Neural crest cell (in vitro differentiated cells): ENCODE data around the gene PCID2. TPM values are rescaled to one million over a fixed set of nuclear protein-coding genes. Genes with fewer than 3 reads are reported as not detected.

Source experiments
- DNase-seq: peaks from one replicate; pipeline ENCODE4 v3.0.0; 2021; ENCODE audit warnings: low read depth, mixed read lengths, low spot score
- H3K27ac Mint-ChIP-seq: one replicate; pipeline ENCODE4 v1.8.0; 2021; ENCODE audit warnings: mild to moderate bottlenecking, mixed read lengths; ENCODE audit not compliant: unreplicated experiment
- H3K27me3 Mint-ChIP-seq: 2 replicates; pipeline ENCODE4 v1.8.0; 2021; ENCODE audit warnings: low read depth, mild to moderate bottlenecking, mixed read lengths
- H3K36me3 Mint-ChIP-seq: 2 replicates; pipeline ENCODE4 v1.8.0; 2021; ENCODE audit warnings: low read depth, mild to moderate bottlenecking, mixed read lengths
- H3K4me1 Mint-ChIP-seq: 2 replicates; pipeline ENCODE4 v1.8.0; 2021; ENCODE audit warnings: mixed read lengths
- H3K4me3 Mint-ChIP-seq: one replicate; pipeline ENCODE4 v1.8.0; 2021; ENCODE audit warnings: mild to moderate bottlenecking, mixed read lengths
- H3K9me3 Mint-ChIP-seq: 2 replicates; pipeline ENCODE4 v1.8.0; 2021; ENCODE audit warnings: mixed read lengths
- total RNA-seq: library from RNA; stranded (reverse); gene quantifications from 2 replicates; pipeline ENCODE4 v1.2.1, GENCODE V29; 2021
- TF ChIP-seq, protein P1 (sequence below): fragments of 200-600 bp; sonication (generic); conservative IDR thresholded peaks from 2 replicates; pipeline ENCODE4 v1.5.0; 2021; ENCODE audit warnings: antibody characterized with exemption, mild to moderate bottlenecking

PCID2 gene
- total RNA-seq, 1 donor from 2014 or later, result 60.4 TPM

DNA sequence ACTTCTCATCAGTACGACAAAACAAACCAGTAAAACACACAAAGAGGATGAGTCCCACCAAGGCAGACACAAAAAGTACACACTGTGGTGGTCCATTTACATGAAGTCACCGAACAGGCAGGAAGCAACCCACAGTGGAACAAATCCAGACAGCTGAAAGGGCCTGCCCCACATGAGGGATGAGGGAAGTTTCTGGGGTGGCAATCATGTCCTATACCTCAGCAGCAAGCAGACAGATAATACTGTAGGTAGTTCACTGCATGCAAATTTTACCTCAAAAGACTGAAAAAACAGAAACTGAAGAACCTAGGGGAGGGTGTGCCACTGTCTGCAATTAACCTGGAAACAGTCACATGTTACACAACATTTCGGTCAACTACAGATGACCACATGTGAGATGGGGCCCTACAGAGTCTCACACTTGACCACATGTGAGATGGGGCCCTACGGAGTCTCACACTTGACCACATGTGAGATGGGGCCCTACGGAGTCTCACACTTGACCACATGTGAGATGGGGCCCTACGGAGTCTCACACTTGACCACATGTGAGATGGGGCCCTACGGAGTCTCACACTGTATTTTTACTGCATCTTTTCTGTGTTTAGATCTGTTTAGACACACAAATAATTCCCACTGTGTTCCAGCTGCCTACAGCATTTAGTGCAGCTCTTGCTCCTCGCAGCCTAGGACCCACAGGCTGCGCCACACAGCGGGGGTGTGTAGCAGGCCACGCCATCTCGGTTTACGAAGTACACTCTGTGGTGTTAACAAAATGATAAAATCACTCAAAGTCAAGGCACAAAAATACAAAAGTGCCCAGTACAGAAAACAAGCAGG is 22.2 kb downstream of the PCID2 start:
- Mint-ChIP-seq H3K4me3 (no peak overlapping the region), H3K27ac (no peak overlapping the region), H3K36me3 (peaks cover 17% of the 10 kb centered on the region), H3K9me3 (no peaks in the 10 kb centered on the region), H3K4me1 (peaks cover 7% of the 10 kb centered on the region), H3K27me3 (no peaks in the 10 kb centered on the region)
- TF ChIP-seq, protein P1, sequence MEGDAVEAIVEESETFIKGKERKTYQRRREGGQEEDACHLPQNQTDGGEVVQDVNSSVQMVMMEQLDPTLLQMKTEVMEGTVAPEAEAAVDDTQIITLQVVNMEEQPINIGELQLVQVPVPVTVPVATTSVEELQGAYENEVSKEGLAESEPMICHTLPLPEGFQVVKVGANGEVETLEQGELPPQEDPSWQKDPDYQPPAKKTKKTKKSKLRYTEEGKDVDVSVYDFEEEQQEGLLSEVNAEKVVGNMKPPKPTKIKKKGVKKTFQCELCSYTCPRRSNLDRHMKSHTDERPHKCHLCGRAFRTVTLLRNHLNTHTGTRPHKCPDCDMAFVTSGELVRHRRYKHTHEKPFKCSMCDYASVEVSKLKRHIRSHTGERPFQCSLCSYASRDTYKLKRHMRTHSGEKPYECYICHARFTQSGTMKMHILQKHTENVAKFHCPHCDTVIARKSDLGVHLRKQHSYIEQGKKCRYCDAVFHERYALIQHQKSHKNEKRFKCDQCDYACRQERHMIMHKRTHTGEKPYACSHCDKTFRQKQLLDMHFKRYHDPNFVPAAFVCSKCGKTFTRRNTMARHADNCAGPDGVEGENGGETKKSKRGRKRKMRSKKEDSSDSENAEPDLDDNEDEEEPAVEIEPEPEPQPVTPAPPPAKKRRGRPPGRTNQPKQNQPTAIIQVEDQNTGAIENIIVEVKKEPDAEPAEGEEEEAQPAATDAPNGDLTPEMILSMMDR, result no peak
- no peak for DNase-seq

DNA sequence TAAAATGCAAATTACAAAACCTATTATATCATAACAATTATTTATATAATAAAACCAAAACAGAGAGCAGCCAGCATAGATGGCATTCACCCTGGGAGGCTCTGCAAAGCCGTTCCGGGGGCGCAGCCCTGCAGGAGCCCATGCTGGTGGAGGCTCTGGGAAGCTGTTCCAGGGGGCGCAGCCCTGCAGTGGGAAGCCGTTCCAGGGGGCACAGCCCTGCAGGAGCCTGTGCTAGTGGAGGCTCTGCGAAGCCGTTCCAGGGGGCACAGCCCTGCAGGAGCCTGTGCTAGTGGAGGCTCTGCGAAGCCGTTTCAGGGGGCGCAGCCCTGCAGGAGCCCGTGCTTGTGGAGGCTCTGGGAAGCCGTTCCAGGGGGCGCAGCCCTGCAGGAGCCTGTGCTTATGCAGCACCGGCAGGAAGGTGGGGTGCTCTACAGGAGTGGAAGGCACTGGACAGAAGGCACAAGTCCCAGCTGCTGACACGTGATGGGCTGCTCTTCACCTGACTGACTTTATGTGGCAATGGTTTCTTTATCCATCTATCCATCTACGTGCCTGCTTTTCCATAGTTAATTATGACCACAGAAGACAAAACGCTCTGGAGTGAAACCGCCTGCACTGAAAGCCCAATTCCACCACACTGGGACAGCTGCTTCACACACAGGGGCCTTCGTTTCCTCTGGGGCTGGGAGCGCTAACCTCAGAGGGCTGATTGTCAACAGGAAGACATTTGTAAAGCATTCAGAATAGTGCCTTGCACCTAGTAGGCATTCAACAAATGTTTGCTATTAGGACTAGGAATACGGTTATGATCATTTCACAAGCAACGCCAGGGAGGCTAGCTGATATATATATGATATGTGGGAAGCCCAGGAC is 23.7 kb downstream of the PCID2 start:
- no peak for DNase-seq
- Mint-ChIP-seq H3K27ac (no peak overlapping the region), H3K36me3 (peaks cover 18% of the 10 kb centered on the region), H3K4me3 (no peak overlapping the region), H3K4me1 (peaks cover 9% of the 10 kb centered on the region), H3K9me3 (no peaks in the 10 kb centered on the region), H3K27me3 (no peaks in the 10 kb centered on the region)
- TF ChIP-seq, protein P1, result no peak

DNA sequence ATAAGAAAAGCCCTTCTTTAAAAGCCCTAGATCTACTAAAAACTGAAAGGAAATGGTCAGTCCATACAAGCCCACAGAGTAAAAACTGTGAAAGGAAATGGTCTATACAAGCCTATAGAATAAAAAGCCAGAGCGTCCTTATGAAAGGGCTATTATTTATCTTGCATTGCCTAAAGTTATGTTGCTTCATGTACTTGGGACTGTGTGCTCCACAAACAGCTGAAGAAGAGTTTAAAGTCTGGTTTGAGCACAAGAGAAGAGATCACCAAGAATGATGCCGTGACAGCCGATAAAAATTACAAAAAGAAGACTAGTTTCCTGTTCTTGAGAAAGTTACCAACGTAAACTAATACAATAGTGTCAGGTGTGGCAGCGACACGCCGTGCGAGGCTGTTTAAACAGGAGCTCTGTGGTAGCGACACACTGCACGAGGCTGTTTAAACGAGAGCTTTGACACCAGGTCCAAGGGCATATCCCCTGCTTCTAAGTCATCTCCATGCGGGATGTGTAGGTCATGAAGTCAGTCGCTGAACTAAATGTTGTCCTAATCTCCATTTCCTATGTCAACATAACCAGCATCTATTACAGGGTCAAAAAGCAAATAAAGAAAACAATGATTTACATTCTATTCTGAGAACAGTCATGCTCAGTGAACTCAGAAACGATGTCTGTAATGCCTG is 24.9 kb downstream of the PCID2 start:
- Mint-ChIP-seq H3K36me3 (peaks cover 18% of the 10 kb centered on the region), H3K27ac (no peak overlapping the region)

DNA sequence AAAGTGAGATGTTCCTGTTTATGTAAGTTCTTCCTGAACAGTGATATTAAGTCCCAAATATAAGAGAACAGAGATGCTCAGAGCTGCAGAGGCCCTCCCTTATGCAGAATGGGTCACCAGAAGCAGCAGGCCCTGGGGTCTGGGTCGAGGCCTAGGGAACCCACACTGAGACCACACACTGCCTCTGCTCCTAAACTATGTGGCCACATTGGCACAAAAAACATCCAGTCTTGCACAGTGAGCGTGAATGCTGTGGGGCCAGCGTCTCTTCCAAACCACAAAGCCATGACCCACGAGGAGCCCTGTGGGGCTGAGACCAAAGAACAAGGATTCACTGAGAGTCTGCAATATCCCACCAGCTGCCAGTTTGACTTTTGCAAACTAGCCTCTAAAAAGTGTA is 26.4 kb downstream of the PCID2 start:
- H3K4me3 Mint-ChIP-seq, result no peak overlapping the region
- TF ChIP-seq, protein P1, result no peak
- no peak for DNase-seq
- peaks cover 14% of the 10 kb centered on the region for H3K36me3 Mint-ChIP-seq
- no peak overlapping the region for H3K27ac Mint-ChIP-seq
- peaks cover 11% of the 10 kb centered on the region for H3K4me1 Mint-ChIP-seq
- no peaks in the 10 kb centered on the region for H3K9me3 Mint-ChIP-seq
- H3K27me3 Mint-ChIP-seq, result no peaks in the 10 kb centered on the region

More for the DNA sequence above, 24.9 kb downstream of the PCID2 start:
- Mint-ChIP-seq H3K4me1 (peaks cover 14% of the 10 kb centered on the region), H3K9me3 (no peaks in the 10 kb centered on the region), H3K4me3 (no peak overlapping the region), H3K27me3 (no peaks in the 10 kb centered on the region)
- no peak for DNase-seq
- TF ChIP-seq, protein P1, result no peak
